ENCODE data around the gene COA7.

- no peak for TF ChIP-seq CTCF (IDR thresholded peaks at IDR 0.05; ENCODE audit: low read length)
- TF ChIP-seq EZH2 (IDR thresholded peaks at IDR 0.05; ENCODE audit: borderline replicate concordance, low read length), result no peak
Observed at GRCh38 chr1:52693843-52694242, 4.3 kb downstream of the COA7 start.
